Measurements from ENCODE around the gene CD99L2.

- no peak for TF ChIP-seq EZH2 (IDR thresholded peaks at IDR 0.05; ENCODE audit: borderline replicate concordance, low read length)
- TF ChIP-seq CTCF (IDR thresholded peaks at IDR 0.05; ENCODE audit: low read length): no peak
Observed at GRCh38 chrX:150773634-150774033, 124.8 kb downstream of the CD99L2 start.
